ENCODE data around the gene DCLK1. TPM values are rescaled to one million over a fixed set of nuclear protein-coding genes. Genes with fewer than 3 reads are reported as not detected.

The DCLK1 gene
- total RNA-seq, 1 experiment from 2014 or later = 0.10 TPM

GRCh38 chr13:35987572-35988513 is 143.3 kb downstream of the DCLK1 start:
- Histone ChIP-seq H3K27ac (ENCODE audit: low read depth, low read length) (no peak overlapping the region), H3K4me1 (ENCODE audit: control insufficient read depth in 1 of 2, insufficient read depth in 2 of 2, low read length in 2 of 2) (no peaks in the 10 kb centered on the region), H3K9me2 (ENCODE audit: insufficient read depth) (no peaks in the 10 kb centered on the region), H3K9me3 (ENCODE audit: control insufficient read depth in 1 of 2, insufficient read depth in 1 of 2, low read depth in 1 of 2, low read length in 2 of 2) (no peaks in the 10 kb centered on the region), H3K79me2 (ENCODE audit: insufficient read depth, low read length) (no peaks in the 10 kb centered on the region), H3K36me3 (ENCODE audit: control insufficient read depth in 1 of 2, insufficient read depth in 2 of 2, low read length in 2 of 2) (no peaks in the 10 kb centered on the region), H3K4me2 (ENCODE audit: low read length) (no peak overlapping the region), H3K4me3 (replicated peaks in 1 of 2; ENCODE audit: low read depth in 1 of 2, low read length in 2 of 2) (no peak overlapping the region), H3K27me3 (ENCODE audit: insufficient read depth, low read length) (no peaks in the 10 kb centered on the region), H2AFZ (ENCODE audit: low read depth, low read length, poor library complexity, severe bottlenecking) (no peak overlapping the region), H4K20me1 (ENCODE audit: insufficient read depth) (no peaks in the 10 kb centered on the region), H3K9ac (ENCODE audit: low read length) (no peak overlapping the region)
- no peak for ATAC-seq
- ChIA-PET RAD21 (ENCODE audit: low non-redundant PET in 1 of 2, low total read pairs in 2 of 2, uncharacterized antibody in 2 of 2, unreplicated experiment in 2 of 2) (no interaction called here), POLR2A (no interaction called here), CTCF (no interaction called here)
- intact Hi-C loops (cut with micrococcal nuclease) = no loop called here
- no TSS peak for BruUV-seq (replicated peaks)
- no peak for DNase-seq (ENCODE audit: low read depth, low spot score)
- no peak for TF ChIP-seq ZBTB33 (IDR thresholded peaks at IDR 0.05; ENCODE audit: extremely low read depth, insufficient replicate concordance, low read length)
- TF ChIP-seq EZH2phosphoT487 (IDR thresholded peaks at IDR 0.05; ENCODE audit: borderline replicate concordance) = no peak
- TF ChIP-seq SP1 (IDR thresholded peaks at IDR 0.05; ENCODE audit: low read depth) = no peak
- TF ChIP-seq JUND (IDR thresholded peaks at IDR 0.05) = no peak
- no peak for TF ChIP-seq EZH2 (IDR thresholded peaks at IDR 0.05)
- TF ChIP-seq CBX3 (IDR thresholded peaks at IDR 0.05; ENCODE audit: low read depth) = no peak
- no peak for TF ChIP-seq EGR1 (IDR thresholded peaks at IDR 0.05; ENCODE audit: low read depth)
- no peak for TF ChIP-seq RAD21 (IDR thresholded peaks at IDR 0.05; ENCODE audit: low read depth)
- TF ChIP-seq ZNF274 (IDR thresholded peaks at IDR 0.05; ENCODE audit: low read depth, low read length) = no peak
- no peak for TF ChIP-seq ZFX (IDR thresholded peaks at IDR 0.05)
- TF ChIP-seq SIN3A (IDR thresholded peaks at IDR 0.05; ENCODE audit: low read depth) = no peak
- no peak for TF ChIP-seq ELF1 (IDR thresholded peaks at IDR 0.05; ENCODE audit: borderline replicate concordance, low read depth)
- TF ChIP-seq CTCF (IDR thresholded peaks at IDR 0.05 in 2 of 3, conservative IDR thresholded peaks at IDR 0.05 in 1 of 3; ENCODE audit: borderline replicate concordance in 1 of 3, insufficient read depth in 1 of 3, low read depth in 2 of 3, low read length in 2 of 3) = no peak
- TF ChIP-seq TCF7L2 (IDR thresholded peaks at IDR 0.05; ENCODE audit: borderline replicate concordance, extremely low read depth, insufficient read depth, insufficient read length) = no peak
- no peak for TF ChIP-seq CEBPB (IDR thresholded peaks at IDR 0.05; ENCODE audit: low read depth)
- no peak for TF ChIP-seq YY1 (IDR thresholded peaks at IDR 0.05; ENCODE audit: extremely low read depth, insufficient replicate concordance, low read depth, low read length)
- TF ChIP-seq SRF (IDR thresholded peaks at IDR 0.05; ENCODE audit: low read depth) = no peak
- TF ChIP-seq FOSL1 (IDR thresholded peaks at IDR 0.05; ENCODE audit: low read depth) = no peak
- no peak for TF ChIP-seq REST (IDR thresholded peaks at IDR 0.05; ENCODE audit: low read depth)
- no peak for TF ChIP-seq MAX (IDR thresholded peaks at IDR 0.05)
